K562 (cell line): ENCODE results near the gene KYAT1. TPM values are rescaled to one million over a fixed set of nuclear protein-coding genes. Genes with fewer than 3 reads are reported as not detected.

Source experiments
- ATAC-seq: fragments of 200-7000 bp; cut with Tn5 transposase; 3 replicates; pipeline ENCODE4 v1.9.1; 2020; ENCODE audit warnings: moderate library complexity
- BruUV-seq: library from RNA; stranded (reverse); fragments of 400-500 nt; replicated peaks from 2 replicates; lab custom pipeline; 2021; lab: Mats Ljungman, UMichigan
- CTCF ChIA-PET: fragments of 300-600 bp; formaldehyde crosslinking; extraction: SDS; loops from one replicate; lab custom pipeline; 2021; ENCODE audit warnings: low intra/inter-chr PET ratio; lab: Yijun Ruan, JAX
- POLR2A ChIA-PET: fragments of 300-600, 350-650 bp; sonication (Branson Sonifier 250); formaldehyde crosslinking; extraction: SDS; loops from one replicate; lab custom pipeline; 2021; ENCODE audit warnings: antibody characterized with exemption, inconsistent platforms; lab: Yijun Ruan, JAX
- DNase-seq, 4 experiments: peaks; one replicate each; pipeline versions ENCODE4 v3.0.0 to v3.0.0-alpha.2; 2011 to 2018; ENCODE audit warnings: low spot score in 3 of 4, mixed read lengths in 3 of 4; ENCODE audit errors: extremely low read depth in 1 of 4
- FAIRE-seq: peaks from 2 replicates; lab custom pipeline; 2011; peaks lifted over from hg19 to GRCh38; lab: Jason Lieb, UNC
- H2AFZ ChIP-seq: 2 replicates; pipeline ENCODE4 v1.6.0; 2011; ENCODE audit warnings: low read depth, low read length, control low read depth, inconsistent platforms
- H3K27ac ChIP-seq: fragments of 200-600 bp; 3 replicates; pipeline ENCODE4 v1.8.0; 2011; ENCODE audit warnings: low read depth, mild to moderate bottlenecking, control low read depth, inconsistent platforms, low read length, moderate library complexity, mixed read lengths; ENCODE audit errors: extremely low read depth
- H3K27me3 ChIP-seq, 2 experiments: fragments of 300-600 bp in 1 of 2; 2 replicates in 1 of 2; 3 replicates in 1 of 2; pipeline versions ENCODE4 v1.6.0 to v1.8.0; 2011; ENCODE audit warnings: inconsistent platforms in 2 of 2, low read length in 2 of 2, mild to moderate bottlenecking in 1 of 2, mixed read lengths in 1 of 2, moderate library complexity in 1 of 2; ENCODE audit not compliant: control insufficient read depth in 2 of 2, insufficient read depth in 2 of 2
- H3K36me3 ChIP-seq: fragments of 300-600 bp; 3 replicates; pipeline ENCODE4 v1.8.0; 2011; ENCODE audit warnings: mild to moderate bottlenecking, low read length, inconsistent platforms; ENCODE audit not compliant: control insufficient read depth, insufficient read depth
- H3K4me1 ChIP-seq, 2 experiments: fragments of 200-600 bp in 1 of 2; replicated peaks in 1 of 2; 2 replicates in 1 of 2; 3 replicates in 1 of 2; pipeline versions ENCODE4 v1.5.1 to v1.8.0; 2011; ENCODE audit warnings: inconsistent platforms in 2 of 2, low read length in 2 of 2, mild to moderate bottlenecking in 1 of 2, mixed read lengths in 1 of 2, moderate library complexity in 1 of 2; ENCODE audit not compliant: control insufficient read depth in 2 of 2, insufficient read depth in 2 of 2
- H3K4me2 ChIP-seq: 2 replicates; pipeline ENCODE4 v1.6.1; 2011; ENCODE audit warnings: low read length, control low read depth, inconsistent platforms, mixed read lengths; ENCODE audit not compliant: insufficient read depth
- H3K4me3 ChIP-seq: fragments of 200-600 bp; sonication (generic), shearing (Covaris generic); 2 replicates; pipeline ENCODE4 v1.5.1; 2016; ENCODE audit warnings: control low read depth, inconsistent platforms
- H3K79me2 ChIP-seq: fragments of 200-600 bp; 3 replicates; pipeline ENCODE4 v1.8.0; 2011; ENCODE audit warnings: low read length, inconsistent platforms; ENCODE audit not compliant: control insufficient read depth, insufficient read depth
- H3K9ac ChIP-seq, 2 experiments: 2 replicates each; pipeline versions ENCODE4 v1.6.0 to v1.6.1; 2011; ENCODE audit warnings: low read depth in 2 of 2, low read length in 2 of 2, control low read depth in 1 of 2, inconsistent platforms in 1 of 2, mild to moderate bottlenecking in 1 of 2, mixed read lengths in 1 of 2; ENCODE audit not compliant: insufficient read depth in 1 of 2
- H3K9me1 ChIP-seq: one replicate; pipeline ENCODE4 v1.6.0; 2011; ENCODE audit warnings: inconsistent platforms, mild to moderate bottlenecking, low read length, moderate library complexity; ENCODE audit not compliant: control insufficient read depth, insufficient read depth
- H3K9me3 ChIP-seq: replicated peaks from 2 replicates; pipeline ENCODE4 v1.5.1; 2011; ENCODE audit warnings: low read depth, low read length, inconsistent platforms; ENCODE audit not compliant: control insufficient read depth, insufficient read depth
- H4K20me1 ChIP-seq: replicated peaks from 2 replicates; pipeline ENCODE4 v1.6.1; 2011; ENCODE audit warnings: low read length, inconsistent platforms, mixed read lengths; ENCODE audit not compliant: control insufficient read depth, insufficient read depth
- CHD4 ChIP-seq: fragments of 200-600 bp; sonication (generic); IDR thresholded peaks from 3 replicates; pipeline ENCODE4 v1.6.1; 2012; ENCODE audit warnings: low read depth, mild to moderate bottlenecking, mixed read lengths, low read length, inconsistent platforms; ENCODE audit not compliant: insufficient read depth, insufficient replicate concordance, poor library complexity, severe bottlenecking
- NUFIP1 ChIP-seq: fragments of 450-650 bp; IDR thresholded peaks from 2 replicates; pipeline ENCODE4 v1.6.1; 2018; ENCODE audit not compliant: partially characterized antibody
- POLR2A ChIP-seq: fragments of 450-650 bp; conservative IDR thresholded peaks from 2 replicates; pipeline ENCODE4 v1.6.1; 2016
- POLR2G ChIP-seq: fragments of 200-400 bp; formaldehyde crosslinking; IDR thresholded peaks from 2 replicates; pipeline ENCODE4 v1.6.1; 2017; ENCODE audit warnings: low read depth, mild to moderate bottlenecking, antibody characterized with exemption, low read length, moderate library complexity
- RBM25 ChIP-seq: fragments of 200-400 bp; formaldehyde crosslinking; IDR thresholded peaks from 2 replicates; pipeline ENCODE4 v1.6.1; 2018; ENCODE audit warnings: low read length, low read depth, moderate library complexity; ENCODE audit not compliant: severe bottlenecking
- SIN3B ChIP-seq: fragments of 450-650 bp; IDR thresholded peaks from 2 replicates; pipeline ENCODE4 v1.6.1; 2017; ENCODE audit warnings: low read depth, mild to moderate bottlenecking, moderate library complexity
- SUPT5H ChIP-seq: fragments of 450-650 bp; IDR thresholded peaks from 2 replicates; pipeline ENCODE4 v1.6.1; 2016
- ZFP36 ChIP-seq: fragments of 150-350 bp; IDR thresholded peaks from 2 replicates; pipeline ENCODE4 v1.6.1; 2018; ENCODE audit warnings: low read length, low read depth; ENCODE audit not compliant: partially characterized antibody
- ZNF12 ChIP-seq: sonication (generic); formaldehyde crosslinking; IDR thresholded peaks from 2 replicates; pipeline ENCODE4 v1.4.0; 2020; ENCODE audit warnings: mild to moderate bottlenecking, missing genetic modification reagents
- ZNF436 ChIP-seq: fragments of 250-450, 450-650 bp; sonication (Bioruptor Pico); formaldehyde crosslinking; IDR thresholded peaks from 2 replicates; pipeline ENCODE4 v1.7.0; 2020; ENCODE audit warnings: mild to moderate bottlenecking
- ZNF444 ChIP-seq: fragments of 250-450 bp; sonication (Bioruptor Pico); IDR thresholded peaks from 2 replicates; pipeline ENCODE4 v1.4.0; 2020; ENCODE audit warnings: mild to moderate bottlenecking, moderate library complexity
- WGBS: fragments of 100-300 bp; shearing (Covaris generic); methylation state at CpG from one replicate; pipeline ENCODE4 v1.1.6; 2016; ENCODE audit warnings: low coverage, mixed read lengths; ENCODE audit not compliant: insufficient coverage; ENCODE audit errors: missing lambda C conversion rate; 5-methylcytosine and 5-hydroxymethylcytosine counted together
- in situ Hi-C: fragments of 300-500 bp; cut with MboI; formaldehyde crosslinking; loops from 4 replicates; pipeline ENCODE4 v1.15.0; 2018; ENCODE audit warnings: inconsistent platforms, mixed read lengths
- intact Hi-C: fragments of 100-400 bp; cut with micrococcal nuclease; formaldehyde crosslinking; loops from 2 replicates; pipeline ENCODE4 v1.14.2; 2022
- polyA plus RNA-seq, 8 experiments: library from polyadenylated mRNA; depleted of rRNA in 4 of 8; stranded (reverse) in 5 of 8; unstranded in 3 of 8; fragments of >200 nt; fragmentation: Nextera tagmentation in 2 of 8; fragmentation: Illumina TruSeq in 1 of 8; extraction: Ambion mirVana in 2 of 8; extraction: Trizol in 1 of 8; gene quantifications; 2 replicates each; pipeline versions ENCODE4 v1.2.1 to v1.2.3, GENCODE V29; 2011 to 2014; ENCODE audit warnings: inconsistent platforms in 1 of 8, missing spikeins in 1 of 8
- total RNA-seq, 7 experiments: library from RNA; depleted of rRNA in 6 of 7; stranded (reverse); fragments of >200 nt in 6 of 7; fragmentation: Illumina TruSeq in 2 of 7; extraction: Trizol in 2 of 7; gene quantifications; 2 replicates each; pipeline versions ENCODE4 v1.2.1 to v1.2.3, GENCODE V29; 2011 to 2021; ENCODE audit warnings: low replicate concordance in 1 of 7
- TF ChIP-seq, protein P1 (sequence below): fragments of 250-450 bp; sonication (Bioruptor Pico); IDR thresholded peaks from 2 replicates; pipeline ENCODE4 v1.4.0; 2020
- TF ChIP-seq, protein P2 (sequence below): IDR thresholded peaks from 3 replicates; pipeline ENCODE4 v1.6.1; 2011; ENCODE audit warnings: borderline replicate concordance, mild to moderate bottlenecking, moderate library complexity; ENCODE audit not compliant: insufficient read length; ENCODE audit errors: extremely low read depth

KYAT1 gene
- total and polyA plus RNA-seq, 9 of the 15 experiments (the other 6 are each of a cell fraction or from before 2014, with no cell fraction given), result 6.4 to 16.8 (median 11.1) TPM

- Histone ChIP-seq H3K9me1 (no peaks in the 10 kb centered on the region), H3K27me3 (no peaks in the 10 kb centered on the region), H3K9me3 (no peaks in the 10 kb centered on the region), H3K4me1 (peaks cover 4 to 65% of the 10 kb centered on the region in 2 experiments; a peak in 3 of 5 replicates), H4K20me1 (peaks cover 14% of the 10 kb centered on the region), H2AFZ (no peak overlapping the region), H3K36me3 (peaks cover 70% of the 10 kb centered on the region), H3K79me2 (peaks cover 20% of the 10 kb centered on the region), H3K9ac (peak overlapping the region in 1 of 2 experiments; percentile 47; a peak in 2 of 4 replicates), H3K27ac (no peak overlapping the region), H3K4me3 (no peak overlapping the region), H3K4me2 (no peak overlapping the region)
- ChIA-PET POLR2A (interaction anchor here (0.5 kb wide), 1 partner anchor 123 kb away, joined by 3 read pairs; no protein-coding TSS in a partner anchor), CTCF (no interaction called here)
- DNase-seq (no peak), ATAC-seq (no peak), FAIRE-seq (no peak)
- TF ChIP-seq, protein P1, sequence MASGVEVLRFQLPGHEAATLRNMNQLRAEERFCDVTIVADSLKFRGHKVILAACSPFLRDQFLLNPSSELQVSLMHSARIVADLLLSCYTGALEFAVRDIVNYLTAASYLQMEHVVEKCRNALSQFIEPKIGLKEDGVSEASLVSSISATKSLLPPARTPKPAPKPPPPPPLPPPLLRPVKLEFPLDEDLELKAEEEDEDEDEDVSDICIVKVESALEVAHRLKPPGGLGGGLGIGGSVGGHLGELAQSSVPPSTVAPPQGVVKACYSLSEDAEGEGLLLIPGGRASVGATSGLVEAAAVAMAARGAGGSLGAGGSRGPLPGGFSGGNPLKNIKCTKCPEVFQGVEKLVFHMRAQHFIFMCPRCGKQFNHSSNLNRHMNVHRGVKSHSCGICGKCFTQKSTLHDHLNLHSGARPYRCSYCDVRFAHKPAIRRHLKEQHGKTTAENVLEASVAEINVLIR (CRISPR knock-in tag), result no peak
- TF ChIP-seq RBM25 (peak; percentile 73), CHD4 (no peak), ZNF436 (CRISPR knock-in tag) (0 out of 2 replicates have a peak, but pooled peaks have one; percentile 68), POLR2G (peak; percentile 51; the same call in 1 of the 2 replicates), SUPT5H (peak; percentile 10; the same call in 1 of the 2 replicates), NUFIP1 (no peak), ZNF12 (CRISPR knock-in tag) (no peak), SIN3B (no peak), POLR2A (peak; percentile 61), ZFP36 (peak; percentile 97), ZNF444 (no peak)
- TF ChIP-seq, protein P2, sequence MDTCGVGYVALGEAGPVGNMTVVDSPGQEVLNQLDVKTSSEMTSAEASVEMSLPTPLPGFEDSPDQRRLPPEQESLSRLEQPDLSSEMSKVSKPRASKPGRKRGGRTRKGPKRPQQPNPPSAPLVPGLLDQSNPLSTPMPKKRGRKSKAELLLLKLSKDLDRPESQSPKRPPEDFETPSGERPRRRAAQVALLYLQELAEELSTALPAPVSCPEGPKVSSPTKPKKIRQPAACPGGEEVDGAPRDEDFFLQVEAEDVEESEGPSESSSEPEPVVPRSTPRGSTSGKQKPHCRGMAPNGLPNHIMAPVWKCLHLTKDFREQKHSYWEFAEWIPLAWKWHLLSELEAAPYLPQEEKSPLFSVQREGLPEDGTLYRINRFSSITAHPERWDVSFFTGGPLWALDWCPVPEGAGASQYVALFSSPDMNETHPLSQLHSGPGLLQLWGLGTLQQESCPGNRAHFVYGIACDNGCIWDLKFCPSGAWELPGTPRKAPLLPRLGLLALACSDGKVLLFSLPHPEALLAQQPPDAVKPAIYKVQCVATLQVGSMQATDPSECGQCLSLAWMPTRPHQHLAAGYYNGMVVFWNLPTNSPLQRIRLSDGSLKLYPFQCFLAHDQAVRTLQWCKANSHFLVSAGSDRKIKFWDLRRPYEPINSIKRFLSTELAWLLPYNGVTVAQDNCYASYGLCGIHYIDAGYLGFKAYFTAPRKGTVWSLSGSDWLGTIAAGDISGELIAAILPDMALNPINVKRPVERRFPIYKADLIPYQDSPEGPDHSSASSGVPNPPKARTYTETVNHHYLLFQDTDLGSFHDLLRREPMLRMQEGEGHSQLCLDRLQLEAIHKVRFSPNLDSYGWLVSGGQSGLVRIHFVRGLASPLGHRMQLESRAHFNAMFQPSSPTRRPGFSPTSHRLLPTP, result peak; percentile 13
- in situ Hi-C loops (no loop called here), intact Hi-C loops (no loop called here)
- BruUV-seq, result no TSS peak
- 86% methylated on average over 16 of the region's 16 CpGs for WGBS
Observed at GRCh38 chr9:128821584-128822406, 60.0 kb downstream of the KYAT1 start.
